ENCODE measurements around the gene RFNG. TPM values are rescaled to one million over a fixed set of nuclear protein-coding genes. Genes with fewer than 3 reads are reported as not detected.

The RFNG gene
- polyA plus RNA-seq, 1 donor (not counting 4 experiments of a cell fraction or from before 2014, with no cell fraction given): 10.2 TPM

DNA sequence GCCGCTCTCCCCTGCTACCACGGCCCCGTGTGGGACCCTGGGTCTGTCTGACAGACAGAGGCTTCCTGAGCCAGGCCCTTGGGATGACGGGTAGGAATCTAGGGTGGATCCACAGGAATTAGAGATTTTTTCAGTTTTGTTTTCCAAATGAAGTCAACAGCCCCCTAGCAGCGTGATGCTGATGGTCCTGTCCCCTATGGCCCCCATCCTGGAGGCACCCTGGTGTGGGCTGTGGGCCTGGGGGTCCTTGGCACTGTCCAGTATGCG lies 44.5 kb downstream of the RFNG start:
- H4K20me1 ChIP-seq (ENCODE audit: control insufficient read depth, extremely low read depth, insufficient read depth, low read length): no peaks in the 10 kb centered on the region
- H3K4me3 ChIP-seq (ENCODE audit: control insufficient read depth in 2 of 3, extremely low read depth in 1 of 3, insufficient read depth in 2 of 3, low read depth in 1 of 3, low read length in 3 of 3): no peak overlapping the region
- H3K27me3 ChIP-seq (ENCODE audit: control insufficient read depth, extremely low read depth, insufficient read depth, low read length): no peaks in the 10 kb centered on the region
- no peak overlapping the region for H3K4me2 ChIP-seq (ENCODE audit: control insufficient read depth, extremely low read depth, insufficient read depth, low read depth, low read length)
- H3K27ac ChIP-seq (ENCODE audit: control insufficient read depth, insufficient read depth, low read length): no peak overlapping the region
- no peak for TF ChIP-seq EZH2 (IDR thresholded peaks at IDR 0.05; ENCODE audit: low read length)
- TF ChIP-seq, protein P1, sequence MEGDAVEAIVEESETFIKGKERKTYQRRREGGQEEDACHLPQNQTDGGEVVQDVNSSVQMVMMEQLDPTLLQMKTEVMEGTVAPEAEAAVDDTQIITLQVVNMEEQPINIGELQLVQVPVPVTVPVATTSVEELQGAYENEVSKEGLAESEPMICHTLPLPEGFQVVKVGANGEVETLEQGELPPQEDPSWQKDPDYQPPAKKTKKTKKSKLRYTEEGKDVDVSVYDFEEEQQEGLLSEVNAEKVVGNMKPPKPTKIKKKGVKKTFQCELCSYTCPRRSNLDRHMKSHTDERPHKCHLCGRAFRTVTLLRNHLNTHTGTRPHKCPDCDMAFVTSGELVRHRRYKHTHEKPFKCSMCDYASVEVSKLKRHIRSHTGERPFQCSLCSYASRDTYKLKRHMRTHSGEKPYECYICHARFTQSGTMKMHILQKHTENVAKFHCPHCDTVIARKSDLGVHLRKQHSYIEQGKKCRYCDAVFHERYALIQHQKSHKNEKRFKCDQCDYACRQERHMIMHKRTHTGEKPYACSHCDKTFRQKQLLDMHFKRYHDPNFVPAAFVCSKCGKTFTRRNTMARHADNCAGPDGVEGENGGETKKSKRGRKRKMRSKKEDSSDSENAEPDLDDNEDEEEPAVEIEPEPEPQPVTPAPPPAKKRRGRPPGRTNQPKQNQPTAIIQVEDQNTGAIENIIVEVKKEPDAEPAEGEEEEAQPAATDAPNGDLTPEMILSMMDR (optimal IDR thresholded peaks at IDR 0.05 in 1 of 3, IDR thresholded peaks at IDR 0.05 in 1 of 3, conservative IDR thresholded peaks at IDR 0.05 in 1 of 3; ENCODE audit: extremely low read depth in 1 of 3, insufficient read depth in 2 of 3, low read length in 3 of 3): no peak
- no peaks in the 10 kb centered on the region for H3K9me3 ChIP-seq (ENCODE audit: control insufficient read depth, low read depth, low read length)
- H3K4me1 ChIP-seq (ENCODE audit: control insufficient read depth, extremely low read depth, insufficient read depth, low read length): peaks cover 32% of the 10 kb centered on the region
- H3K9ac ChIP-seq (ENCODE audit: control insufficient read depth, extremely low read depth, insufficient read depth, low read length): peak overlapping the region; percentile 46
- dilution Hi-C loops (cut with MboI; ENCODE audit: extremely low pct_ligation_motif_present, low sequenced_read_pairs): no loop called here
- no peaks in the 10 kb centered on the region for H3K79me2 ChIP-seq (ENCODE audit: control insufficient read depth, insufficient read depth, low read length)
- no peaks in the 10 kb centered on the region for H3K36me3 ChIP-seq (ENCODE audit: control insufficient read depth in 2 of 2, extremely low read depth in 1 of 2, insufficient read depth in 2 of 2, low read length in 2 of 2)
- no peak for DNase-seq (ENCODE audit: low read depth, low spot score)
- peaks cover 2% of the 10 kb centered on the region for H3K9me1 ChIP-seq (ENCODE audit: control insufficient read depth, extremely low read depth, insufficient read depth, low read length)
- H2AFZ ChIP-seq (ENCODE audit: control insufficient read depth, low read length): no peak overlapping the region
- no peak for FAIRE-seq

DNA sequence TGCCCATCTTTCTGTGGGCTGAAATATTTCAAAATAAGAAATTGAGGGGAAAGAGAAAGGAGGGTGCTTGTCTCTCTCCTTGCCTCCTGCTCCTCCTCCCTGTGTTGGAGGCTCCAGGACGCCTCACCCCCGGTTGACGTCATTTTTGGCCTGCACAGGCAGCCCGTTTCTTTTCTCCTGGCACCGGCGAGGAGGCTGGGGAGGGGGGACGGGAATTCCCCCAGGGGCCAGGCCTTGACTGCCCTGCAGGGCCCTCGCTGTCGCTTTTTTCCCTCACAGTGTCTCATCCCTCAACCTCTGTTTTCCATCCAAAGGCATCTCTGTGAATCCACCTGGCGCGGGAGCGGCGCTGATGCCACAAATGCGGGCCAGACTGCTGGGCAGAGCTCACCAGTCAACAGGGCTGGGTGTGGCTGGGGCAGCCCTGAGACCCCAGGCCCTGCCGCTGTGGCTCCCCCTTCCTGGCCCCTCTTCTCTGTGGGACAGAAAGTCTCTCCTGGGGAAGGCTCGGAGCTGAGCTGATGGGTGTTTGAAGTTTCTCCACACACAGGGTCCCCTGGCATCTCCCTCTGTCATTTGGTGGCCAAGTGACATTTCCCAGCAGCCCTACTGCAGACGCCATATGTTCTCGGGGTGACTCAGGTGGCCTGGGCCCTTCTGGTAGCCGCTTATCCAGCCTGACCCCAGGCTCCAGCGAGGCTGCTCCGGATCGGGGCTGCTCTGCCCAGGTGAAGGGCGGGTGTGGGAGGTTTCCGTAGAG lies 45.0 kb downstream of the RFNG start:
- peak overlapping the region; percentile 46 for H3K9ac ChIP-seq (ENCODE audit: control insufficient read depth, extremely low read depth, insufficient read depth, low read length)
- dilution Hi-C loops (cut with MboI; ENCODE audit: extremely low pct_ligation_motif_present, low sequenced_read_pairs): no loop called here
- peak overlapping the region; percentile 49 for H3K4me2 ChIP-seq (ENCODE audit: control insufficient read depth, extremely low read depth, insufficient read depth, low read depth, low read length)

More for the DNA sequence above, 45.0 kb downstream of the RFNG start:
- DNase-seq (ENCODE audit: low read depth, low spot score): no peak
- H3K9me3 ChIP-seq (ENCODE audit: control insufficient read depth, low read depth, low read length): no peaks in the 10 kb centered on the region
- H3K36me3 ChIP-seq (ENCODE audit: control insufficient read depth in 2 of 2, extremely low read depth in 1 of 2, insufficient read depth in 2 of 2, low read length in 2 of 2): no peaks in the 10 kb centered on the region
- H3K27ac ChIP-seq (ENCODE audit: control insufficient read depth, insufficient read depth, low read length): no peak overlapping the region
- H3K4me1 ChIP-seq (ENCODE audit: control insufficient read depth, extremely low read depth, insufficient read depth, low read length): peaks cover 32% of the 10 kb centered on the region
- no peak overlapping the region for H3K4me3 ChIP-seq (ENCODE audit: control insufficient read depth in 2 of 3, extremely low read depth in 1 of 3, insufficient read depth in 2 of 3, low read depth in 1 of 3, low read length in 3 of 3)
- peaks cover 2% of the 10 kb centered on the region for H3K9me1 ChIP-seq (ENCODE audit: control insufficient read depth, extremely low read depth, insufficient read depth, low read length)
- no peak overlapping the region for H2AFZ ChIP-seq (ENCODE audit: control insufficient read depth, low read length)
- no peak for FAIRE-seq
- no peaks in the 10 kb centered on the region for H3K27me3 ChIP-seq (ENCODE audit: control insufficient read depth, extremely low read depth, insufficient read depth, low read length)
- H4K20me1 ChIP-seq (ENCODE audit: control insufficient read depth, extremely low read depth, insufficient read depth, low read length): no peaks in the 10 kb centered on the region
- no peaks in the 10 kb centered on the region for H3K79me2 ChIP-seq (ENCODE audit: control insufficient read depth, insufficient read depth, low read length)
- TF ChIP-seq, protein P1 (optimal IDR thresholded peaks at IDR 0.05 in 1 of 3, IDR thresholded peaks at IDR 0.05 in 1 of 3, conservative IDR thresholded peaks at IDR 0.05 in 1 of 3; ENCODE audit: extremely low read depth in 1 of 3, insufficient read depth in 2 of 3, low read length in 3 of 3): no peak
- TF ChIP-seq EZH2 (IDR thresholded peaks at IDR 0.05; ENCODE audit: low read length): no peak

Measured in keratinocyte (primary cell).